GM18867 (cell line): ENCODE data around the gene IFT20.
"Not testable (repeated sequence)": the region's sequence is repeated elsewhere in the genome, so short reads cannot be mapped to it uniquely, and the experiment has no call there.

Experiments used
- ATAC-seq: cut with Tn5 transposase; IDR thresholded peaks from one replicate; pipeline ENCODE4 v1.9.1; 2021; ENCODE audit warnings: mild to moderate bottlenecking, moderate library complexity; ENCODE audit not compliant: unreplicated experiment

The IFT20 gene

DNA sequence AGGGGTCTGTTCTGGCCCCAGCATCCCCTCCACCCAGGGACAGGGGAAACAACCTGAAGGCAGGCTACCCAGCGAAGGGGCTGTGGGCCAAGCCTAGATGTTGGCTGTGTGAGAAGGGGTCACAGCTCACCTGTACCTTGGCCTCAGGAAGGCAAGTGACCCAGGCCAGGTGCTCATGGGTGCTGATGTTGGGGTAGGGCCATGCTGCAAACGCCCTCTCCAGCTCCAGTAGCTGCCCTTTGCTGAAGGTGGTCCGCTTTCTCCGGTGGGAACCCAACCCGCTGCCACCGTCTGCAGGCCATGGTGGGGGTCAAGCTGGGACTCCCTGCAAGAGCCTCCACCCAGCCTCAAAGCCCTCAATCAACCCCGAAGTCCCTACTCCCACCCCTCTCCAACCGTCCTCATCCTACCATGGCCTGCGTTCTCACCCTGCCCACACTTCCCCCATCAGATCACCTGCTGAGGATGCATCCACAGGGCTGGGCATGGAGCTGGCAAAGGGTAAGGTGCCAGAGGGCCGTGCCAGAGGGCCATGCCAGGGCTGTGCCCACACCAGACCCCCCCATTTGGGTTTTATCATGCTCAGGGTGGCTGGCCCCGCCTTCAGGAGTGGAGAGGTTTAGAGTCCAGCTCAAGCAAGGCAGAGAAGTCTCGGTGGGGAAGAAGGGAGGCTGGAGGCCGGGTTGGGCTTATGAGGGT, 29.5 kb upstream of the IFT20 start, which contains the start of gene SEBOX:
TSS of gene SEBOX (minus strand) at position 535 of the 699 bp plus-strand sequence. CDS start at position 487, 48 bp downstream.
- ATAC-seq: no peak

DNA sequence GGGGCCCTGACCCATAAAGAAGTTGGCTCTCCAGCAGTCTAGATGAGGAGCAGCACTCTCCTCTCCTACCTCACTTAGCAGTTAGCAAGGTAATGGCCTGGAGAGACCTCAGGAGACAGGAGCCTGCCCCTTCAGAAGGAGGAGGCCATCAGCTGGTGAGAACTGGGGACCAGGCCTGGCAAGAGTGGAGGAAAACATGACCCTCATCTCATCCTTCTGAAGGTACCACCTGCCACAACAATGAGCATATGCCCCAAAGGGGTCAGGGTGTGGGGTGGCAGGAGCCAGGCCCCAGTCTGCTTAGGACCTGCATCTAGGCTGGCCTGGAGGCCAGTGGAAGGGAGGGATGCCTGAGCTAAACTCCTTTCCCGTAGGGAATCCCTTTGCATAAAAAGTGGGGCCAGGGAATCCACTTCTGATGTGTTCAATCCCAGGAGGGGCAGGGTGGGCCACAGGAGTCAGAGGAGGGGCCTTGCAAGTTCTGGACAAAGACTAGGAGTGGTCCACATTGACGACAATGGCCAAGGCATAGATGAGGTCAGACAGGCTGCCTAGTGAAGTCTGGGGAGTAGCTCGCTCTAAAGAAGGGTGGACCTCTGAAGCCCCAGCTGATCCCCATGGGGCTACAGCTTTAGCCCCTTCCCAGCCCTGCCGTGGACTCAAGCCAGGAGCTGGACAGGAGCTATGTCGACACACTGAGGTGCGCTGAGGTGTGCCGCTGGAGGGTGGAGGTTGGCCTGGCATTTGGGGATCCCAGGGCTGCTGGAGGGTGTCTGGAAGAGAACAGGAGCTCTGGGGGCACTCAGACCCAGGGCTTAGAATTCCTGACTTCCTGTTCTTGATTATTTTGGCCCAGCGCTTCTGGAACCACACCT, 28.7 kb upstream of the IFT20 start:
- no peak for ATAC-seq

DNA sequence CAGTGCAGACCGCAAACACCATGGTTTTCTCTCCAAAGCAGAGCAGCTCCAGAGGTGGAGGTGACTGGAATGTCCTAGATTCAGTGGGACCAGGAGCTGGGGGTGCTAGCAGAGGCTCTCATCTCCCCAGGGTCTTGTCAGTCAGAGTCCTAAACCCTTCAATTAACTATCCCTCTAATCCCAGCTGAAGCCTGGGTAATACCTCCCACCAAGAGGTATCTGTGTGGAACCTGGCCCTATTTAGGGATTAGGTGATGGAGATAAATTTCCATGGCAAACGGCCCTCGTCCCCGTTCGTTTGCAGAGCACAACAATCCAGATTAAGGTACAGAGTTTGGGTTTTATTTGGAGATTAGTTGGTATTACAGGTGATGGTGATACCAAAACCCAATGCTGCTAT, 27.9 kb upstream of the IFT20 start:
- no peak for ATAC-seq

DNA sequence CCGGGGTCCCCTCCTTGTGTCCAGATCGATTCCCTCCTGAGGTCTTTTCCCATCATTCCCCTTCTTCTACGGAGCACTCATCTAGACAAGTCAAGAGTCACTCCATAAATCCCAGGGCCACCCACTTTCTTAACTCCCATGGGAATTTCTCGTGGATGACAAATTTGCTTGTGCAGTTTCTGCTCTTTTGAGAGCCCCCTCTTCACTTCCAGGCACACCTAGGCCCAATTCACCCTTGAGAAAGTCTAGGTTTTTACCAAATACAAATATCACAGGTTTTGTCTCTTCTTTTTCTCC, 22.6 kb upstream of the IFT20 start:
- no peak for ATAC-seq

DNA sequence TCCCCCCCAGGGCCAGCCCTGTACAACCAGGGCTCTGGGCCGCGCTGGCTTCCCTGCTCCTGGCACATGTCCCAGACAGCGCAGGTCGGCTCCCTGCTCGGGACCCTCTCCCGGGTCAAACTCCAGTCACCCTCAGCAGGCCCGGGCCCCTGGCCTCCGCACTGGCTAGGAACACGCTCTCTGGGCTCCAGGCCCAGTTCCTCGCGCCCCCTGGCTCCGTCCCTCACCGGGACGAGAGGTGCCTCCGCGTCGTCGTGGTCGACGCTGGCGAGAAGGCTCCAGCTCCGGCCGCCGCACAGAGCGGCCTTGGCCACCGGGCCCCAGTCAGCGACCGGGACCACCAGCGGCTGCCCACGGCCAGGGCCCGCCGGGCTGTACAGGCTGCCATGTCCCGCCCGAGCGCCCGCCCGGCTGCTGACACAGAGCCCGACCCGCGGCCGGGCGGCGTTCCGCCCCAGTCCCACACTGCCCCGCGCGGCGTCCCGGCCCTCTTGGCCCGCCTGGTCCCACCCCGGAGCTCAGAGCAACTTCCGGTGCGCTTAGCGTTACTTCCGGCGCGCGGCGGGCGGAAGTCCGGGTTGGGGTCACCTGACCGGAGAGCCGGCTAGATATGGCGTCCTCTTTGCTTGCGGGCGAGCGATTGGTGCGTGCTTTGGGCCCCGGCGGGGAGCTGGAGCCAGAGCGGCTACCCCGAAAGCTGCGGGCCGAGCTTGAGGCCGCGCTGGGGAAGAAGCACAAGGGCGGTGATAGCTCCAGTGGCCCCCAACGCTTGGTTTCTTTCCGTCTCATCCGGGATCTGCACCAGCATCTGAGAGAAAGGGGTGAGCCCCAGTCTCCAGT, 22.0 kb upstream of the IFT20 start, which contains the start of gene POLDIP2:
TSS of gene POLDIP2 (minus strand) at position 467 of the 840 bp plus-strand sequence. CDS start at position 388, 79 bp downstream.
- peak; percentile 96 for ATAC-seq

DNA sequence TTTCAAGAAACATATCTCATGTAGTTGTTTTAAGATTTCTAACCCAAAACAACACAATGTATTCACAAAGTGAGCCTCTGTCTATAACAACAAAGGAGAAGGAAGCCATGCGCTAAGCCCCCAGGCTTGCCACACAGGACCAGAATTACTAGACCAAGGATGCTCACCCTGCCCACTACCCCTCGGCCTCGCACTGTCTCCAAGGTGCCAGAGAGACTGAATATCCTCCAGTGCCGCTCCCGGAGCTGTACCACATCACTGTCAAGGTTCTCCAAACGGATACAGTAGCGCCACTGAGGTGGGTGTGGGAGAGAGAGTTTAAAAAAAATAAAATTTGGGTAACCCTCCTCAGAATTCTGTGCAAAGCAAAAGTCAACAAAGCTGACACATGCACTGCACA, 15.0 kb upstream of the IFT20 start:
- no peak for ATAC-seq

DNA sequence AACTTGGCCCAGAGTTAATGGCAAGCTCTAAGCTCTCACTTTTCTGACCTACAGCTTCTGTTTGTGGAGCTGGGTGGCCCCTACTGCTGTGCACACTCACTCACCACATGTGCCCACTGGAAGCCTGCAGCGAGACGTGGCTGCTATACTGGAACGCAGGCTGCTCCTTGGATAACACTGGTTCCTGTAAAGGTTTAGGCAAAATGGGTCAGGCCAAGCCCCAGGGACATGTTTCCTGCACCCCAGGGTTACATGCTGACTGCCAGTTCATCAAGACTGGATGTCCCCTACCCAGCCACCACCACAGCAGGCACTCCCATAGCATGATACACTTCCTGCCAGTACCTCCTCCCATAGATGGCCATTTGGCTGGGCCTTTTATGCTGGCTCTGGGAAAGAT, 13.7 kb upstream of the IFT20 start:
- ATAC-seq: no peak

DNA sequence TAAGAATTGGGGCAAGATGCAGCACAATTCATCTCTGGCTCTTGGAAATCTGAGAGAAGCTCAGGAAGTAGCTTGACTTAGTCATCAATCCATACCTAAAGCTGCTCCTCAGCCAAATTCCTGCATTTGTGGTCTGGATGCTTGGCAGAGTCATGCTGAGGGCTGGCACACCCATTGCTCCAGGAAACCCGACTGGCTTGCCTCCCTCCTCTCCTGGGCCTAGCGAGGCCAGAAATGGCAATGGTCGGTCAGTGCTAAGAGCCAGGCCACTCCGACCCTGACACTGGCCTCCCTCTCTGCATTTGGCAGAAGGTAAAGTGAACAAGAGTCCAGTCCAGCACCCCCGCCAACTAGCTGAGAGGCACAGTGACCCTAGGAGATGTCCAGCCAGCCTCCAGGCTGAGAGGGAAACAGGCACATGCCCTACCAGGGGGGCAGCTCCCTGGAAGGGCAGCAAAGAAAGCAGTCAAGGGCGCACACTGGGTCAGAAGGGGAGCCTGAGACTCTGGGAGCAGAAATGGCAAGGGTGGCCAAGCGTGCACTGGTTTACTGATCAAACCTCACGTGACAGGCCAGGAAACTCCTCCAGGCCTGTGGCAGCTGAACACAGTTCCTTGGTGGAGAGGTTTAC, 12.1 kb upstream of the IFT20 start:
- no peak for ATAC-seq

DNA sequence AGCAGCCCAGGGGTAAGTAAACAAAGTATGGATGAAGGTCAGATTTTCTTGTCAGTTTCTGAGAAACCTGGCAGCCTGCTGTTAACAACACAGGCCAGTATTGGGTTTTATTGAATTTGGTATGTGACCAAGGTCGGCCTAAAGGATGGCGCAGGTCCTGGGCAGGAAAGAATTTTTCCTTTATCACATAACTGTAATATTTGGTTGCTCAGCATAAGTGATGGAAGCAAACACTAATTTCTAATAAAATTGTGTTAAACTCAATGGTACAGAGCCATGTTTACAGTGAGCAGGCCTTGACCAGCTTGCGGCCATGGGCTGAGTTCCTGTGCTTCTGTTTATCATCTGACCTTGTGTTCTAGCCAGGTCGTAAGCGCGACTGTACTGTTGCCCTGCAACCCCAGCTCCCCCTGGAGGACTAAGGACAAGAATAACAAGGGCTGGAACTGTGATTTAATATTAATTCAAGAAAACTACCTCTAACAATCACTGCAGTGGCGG, 11.5 kb upstream of the IFT20 start:
- no peak for ATAC-seq

DNA sequence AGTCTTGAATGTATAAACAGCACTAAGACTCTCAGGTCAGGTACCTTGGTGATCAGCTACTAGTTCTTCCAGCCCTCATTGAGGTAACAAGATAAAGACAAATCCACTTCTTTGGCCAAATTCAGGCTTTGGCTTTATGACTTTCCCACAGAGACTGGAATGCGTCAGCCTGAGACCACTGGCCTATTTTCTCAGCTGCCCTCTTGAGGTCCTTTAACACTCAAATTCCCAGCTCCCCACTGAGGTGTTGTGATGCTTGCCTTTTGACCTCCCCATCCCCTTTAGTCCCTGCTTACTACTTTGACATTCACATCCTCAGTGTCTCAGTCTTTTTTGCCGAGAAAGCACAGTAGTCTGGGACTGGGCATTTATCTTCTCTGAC, 10.9 kb upstream of the IFT20 start:
- ATAC-seq: no peak

DNA sequence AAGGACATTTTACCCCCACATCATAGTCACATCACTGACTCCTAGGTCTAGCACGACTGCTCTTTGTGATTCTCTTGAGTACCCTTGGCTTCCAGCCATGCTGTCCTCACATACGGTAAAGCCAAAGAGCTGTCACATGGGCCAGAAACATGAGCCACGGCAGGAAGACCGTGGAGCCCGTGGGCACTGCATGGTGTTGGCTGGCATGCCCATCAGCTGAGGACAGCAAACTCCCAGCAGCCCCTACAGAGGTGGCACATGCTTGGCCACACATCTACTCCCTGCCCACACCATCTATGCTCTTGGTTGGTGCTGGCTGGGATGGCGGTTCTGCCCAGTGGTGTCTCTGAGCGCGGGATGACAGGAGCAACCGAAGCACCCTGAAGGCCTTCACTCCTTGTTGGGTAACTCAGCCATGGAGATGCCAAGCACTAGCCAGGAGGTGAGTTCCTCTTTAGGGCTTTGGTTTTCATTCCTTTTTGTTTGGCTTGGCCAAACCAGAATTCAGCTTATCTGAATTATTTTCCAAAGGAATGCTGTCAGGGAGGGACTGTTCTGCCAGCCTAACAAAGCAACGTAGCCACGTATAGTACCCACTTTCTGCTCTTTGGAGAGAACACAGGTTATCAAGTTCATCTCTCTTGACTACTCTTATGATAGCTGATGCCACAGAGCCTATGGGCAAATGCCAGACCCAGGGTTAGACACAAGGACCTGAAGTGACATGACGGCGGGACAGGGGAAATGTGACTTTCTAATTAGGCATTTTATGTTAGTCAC, 10.3 kb upstream of the IFT20 start:
- no peak for ATAC-seq

DNA sequence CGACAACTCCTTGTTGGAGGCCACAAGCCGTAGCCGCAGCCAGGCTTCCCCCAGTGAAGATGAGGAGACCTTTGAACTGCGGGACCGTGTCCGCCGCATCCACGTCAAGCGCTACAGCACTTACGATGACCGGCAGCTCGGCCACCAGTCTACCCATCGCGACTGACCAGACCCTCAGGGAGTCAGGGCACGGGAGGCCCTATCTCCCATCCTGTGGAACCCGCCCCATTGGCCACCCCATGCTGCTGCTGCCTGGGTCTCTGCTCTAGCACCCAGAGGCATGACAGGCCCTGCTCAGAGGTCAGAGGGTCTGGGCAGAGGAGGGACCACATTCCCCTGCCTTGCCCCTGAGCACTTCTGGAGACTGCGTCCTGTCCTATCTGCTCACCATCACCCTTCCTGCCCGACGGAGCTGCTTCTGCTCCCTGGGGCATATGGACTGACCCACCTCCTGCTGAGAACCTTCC, 9.2 kb upstream of the IFT20 start:
- no peak for ATAC-seq

DNA sequence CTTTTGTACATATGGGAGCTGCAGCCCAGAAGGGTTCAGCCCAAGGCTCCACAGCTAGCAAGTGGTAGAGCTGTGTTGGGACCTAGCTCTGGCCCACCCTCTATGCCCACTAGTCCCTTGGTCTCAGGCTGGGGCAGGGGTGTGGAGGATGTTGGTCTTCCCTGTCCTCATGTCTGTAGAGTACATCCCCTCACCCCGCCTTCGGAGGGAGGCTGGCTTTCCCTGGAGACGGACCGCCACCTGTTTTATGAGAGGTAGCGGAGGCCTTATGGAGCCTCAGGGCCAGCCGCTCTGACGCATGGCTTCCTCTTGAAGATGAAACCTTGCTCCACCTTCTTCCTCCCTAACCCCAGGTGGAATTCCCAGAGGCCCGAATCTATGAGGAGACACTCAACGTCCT, 8.7 kb upstream of the IFT20 start:
- ATAC-seq: no peak

DNA sequence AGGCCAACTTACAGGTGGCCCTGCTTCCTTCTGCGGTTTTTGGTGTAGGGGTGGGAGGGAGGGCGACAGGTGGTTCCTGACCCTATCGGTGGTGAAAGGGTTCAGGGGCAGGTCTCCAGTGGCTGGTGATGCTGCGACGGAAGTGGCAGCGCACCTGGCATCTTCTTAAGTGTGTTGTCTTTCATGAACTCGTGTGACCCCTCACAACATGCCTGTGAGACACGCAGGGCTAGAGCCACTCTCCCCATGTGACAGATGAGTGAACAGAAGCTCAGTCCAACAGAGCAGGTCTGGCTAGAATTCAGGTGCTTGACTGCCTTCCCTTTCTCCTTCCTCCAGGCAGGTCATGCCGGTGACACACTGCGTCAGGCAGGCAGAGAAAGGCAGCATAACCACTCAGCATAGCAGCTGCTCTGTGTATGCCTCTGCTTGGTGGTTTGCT, 8.2 kb upstream of the IFT20 start:
- ATAC-seq: no peak

DNA sequence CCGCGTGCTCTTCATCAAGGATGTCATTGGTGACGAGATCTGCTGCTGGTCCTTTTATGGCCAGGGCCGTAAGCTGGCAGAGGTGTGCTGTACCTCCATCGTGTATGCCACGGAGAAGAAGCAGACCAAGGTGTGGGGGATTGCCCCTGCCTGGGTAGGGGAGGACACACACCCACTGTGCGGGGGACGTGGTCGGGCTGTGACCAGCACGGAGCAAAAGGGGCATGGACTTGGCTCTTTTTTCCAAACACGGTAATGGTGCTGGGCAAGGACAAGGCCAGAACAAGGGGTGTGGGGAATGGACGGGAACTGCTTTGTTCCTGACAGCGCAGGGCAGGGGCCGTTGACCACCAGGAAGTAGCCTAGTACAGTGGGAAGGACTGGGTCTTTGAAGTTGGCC, 7.0 kb upstream of the IFT20 start:
- no peak for ATAC-seq

DNA sequence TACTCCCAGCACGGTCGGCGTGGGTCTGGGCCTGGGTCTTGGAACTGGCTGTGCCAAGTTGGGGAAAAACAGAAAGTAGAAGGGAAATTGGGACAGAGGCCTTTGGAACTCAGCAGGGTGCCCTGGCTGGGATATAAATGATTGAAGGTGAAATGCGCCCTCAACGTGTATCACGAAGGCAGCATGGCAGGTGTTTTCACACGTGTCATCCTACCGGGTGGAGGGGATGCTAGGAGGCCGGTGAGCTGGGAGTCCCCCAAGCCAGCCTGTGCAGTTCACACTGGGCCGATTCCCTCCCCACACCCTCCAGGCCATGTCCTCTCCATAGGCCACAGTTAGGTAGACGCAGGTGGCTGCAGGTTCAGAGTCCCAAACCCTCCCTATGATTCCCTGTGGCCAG, 6.2 kb upstream of the IFT20 start:
- no peak for ATAC-seq

DNA sequence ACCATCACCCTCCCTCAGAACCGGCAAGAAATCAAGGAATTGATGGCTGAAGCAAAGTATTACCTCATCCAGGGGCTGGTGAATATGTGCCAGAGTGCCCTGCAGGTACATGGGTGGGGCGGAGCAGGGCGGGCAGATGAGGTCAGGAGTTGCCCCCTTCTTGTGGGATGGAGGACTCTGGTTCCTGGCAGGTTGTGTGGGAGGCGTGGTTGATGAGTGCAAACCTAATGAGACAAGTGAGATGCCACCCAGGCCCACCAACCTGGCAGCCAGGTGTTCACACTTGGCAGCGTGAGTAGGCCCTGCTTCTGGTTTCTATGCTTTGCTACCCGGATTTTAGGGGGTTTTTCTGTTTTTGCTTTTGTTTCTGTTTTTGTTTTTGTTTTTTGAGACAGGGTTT, 5.1 kb upstream of the IFT20 start:
- no peak for ATAC-seq

DNA sequence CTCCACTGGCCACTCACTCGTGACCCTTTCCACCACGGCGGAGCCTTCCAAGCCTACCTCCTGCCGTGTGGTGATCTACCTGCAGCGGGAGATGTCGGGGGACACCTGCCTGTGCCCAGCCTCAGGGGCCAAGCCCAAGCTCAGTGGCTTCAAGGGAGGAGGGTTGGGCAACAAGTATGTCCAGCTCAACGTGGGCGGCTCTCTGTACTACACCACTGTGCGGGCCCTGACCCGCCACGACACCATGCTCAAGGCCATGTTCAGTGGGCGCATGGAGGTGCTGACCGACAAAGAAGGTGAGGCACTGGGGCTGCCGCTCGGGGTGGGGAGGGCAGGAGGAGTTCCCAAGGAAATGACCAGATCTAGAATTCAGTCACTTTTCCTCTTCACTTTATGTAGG, 4.2 kb upstream of the IFT20 start:
- ATAC-seq: no peak

DNA sequence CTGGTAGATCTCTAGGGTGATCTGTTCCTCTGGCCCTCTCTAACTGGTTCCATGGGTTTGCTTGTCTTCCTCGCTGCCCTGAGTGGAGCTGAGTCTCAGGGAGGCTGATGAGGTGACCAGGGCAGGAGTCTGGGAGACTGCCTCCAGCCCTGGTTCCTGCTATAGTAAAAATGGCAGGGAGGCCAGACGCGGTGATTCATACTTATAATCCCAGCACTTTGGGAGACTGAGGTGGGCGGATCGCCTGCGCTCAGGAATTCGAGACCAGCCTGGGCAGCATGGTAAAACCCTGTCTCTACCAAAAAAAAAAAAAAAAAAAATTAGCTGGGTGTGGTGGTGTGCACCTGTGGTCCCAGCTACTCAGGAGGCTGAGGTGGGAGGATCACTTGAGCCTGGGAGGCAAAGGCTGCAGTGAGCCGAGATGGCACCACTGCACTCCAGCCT, 3.5 kb upstream of the IFT20 start:
- ATAC-seq: not testable (repeated sequence)
